Neutrophil (primary cell): ENCODE data around the gene C2CD4B.

ENCODE experiments used
- H3K27ac ChIP-seq: fragments of 200-600 bp; sonication (generic); 2 replicates; pipeline ENCODE4 v1.5.1; 2016; ENCODE audit warnings: mild to moderate bottlenecking, moderate library complexity
- H3K27me3 ChIP-seq: fragments of 200-600 bp; sonication (generic); 2 replicates; pipeline ENCODE4 v1.6.0; 2016; ENCODE audit warnings: mild to moderate bottlenecking
- H3K36me3 ChIP-seq: fragments of 200-600 bp; sonication (generic); 2 replicates; pipeline ENCODE4 v1.5.1; 2017
- H3K4me1 ChIP-seq, 2 experiments: fragments of 200-600 bp in 1 of 2; sonication (generic) in 1 of 2; 1 replicate in 1 of 2; 2 replicates in 1 of 2; pipeline versions ENCODE4 v1.5.1 to v1.6.1; 2013 to 2016; ENCODE audit warnings: low read depth in 1 of 2, low read length in 1 of 2, mild to moderate bottlenecking in 1 of 2, moderate library complexity in 1 of 2; ENCODE audit not compliant: control insufficient read depth in 1 of 2, insufficient read depth in 1 of 2
- H3K4me3 ChIP-seq, 2 experiments: fragments of 200-600 bp in 1 of 2; sonication (generic) in 1 of 2; 1 replicate in 1 of 2; 2 replicates in 1 of 2; pipeline ENCODE4 v1.5.1; 2013 to 2016; ENCODE audit warnings: low read depth in 1 of 2, low read length in 1 of 2, mild to moderate bottlenecking in 1 of 2, moderate library complexity in 1 of 2
- H3K9me3 ChIP-seq: fragments of 200-600 bp; sonication (generic); 2 replicates; pipeline ENCODE4 v1.5.1; 2016
- TF ChIP-seq, protein P1 (sequence below): fragments of 200-600 bp; sonication (generic); IDR thresholded peaks from 2 replicates; pipeline ENCODE4 v1.5.1; 2016; ENCODE audit warnings: antibody characterized with exemption

The C2CD4B gene

DNA sequence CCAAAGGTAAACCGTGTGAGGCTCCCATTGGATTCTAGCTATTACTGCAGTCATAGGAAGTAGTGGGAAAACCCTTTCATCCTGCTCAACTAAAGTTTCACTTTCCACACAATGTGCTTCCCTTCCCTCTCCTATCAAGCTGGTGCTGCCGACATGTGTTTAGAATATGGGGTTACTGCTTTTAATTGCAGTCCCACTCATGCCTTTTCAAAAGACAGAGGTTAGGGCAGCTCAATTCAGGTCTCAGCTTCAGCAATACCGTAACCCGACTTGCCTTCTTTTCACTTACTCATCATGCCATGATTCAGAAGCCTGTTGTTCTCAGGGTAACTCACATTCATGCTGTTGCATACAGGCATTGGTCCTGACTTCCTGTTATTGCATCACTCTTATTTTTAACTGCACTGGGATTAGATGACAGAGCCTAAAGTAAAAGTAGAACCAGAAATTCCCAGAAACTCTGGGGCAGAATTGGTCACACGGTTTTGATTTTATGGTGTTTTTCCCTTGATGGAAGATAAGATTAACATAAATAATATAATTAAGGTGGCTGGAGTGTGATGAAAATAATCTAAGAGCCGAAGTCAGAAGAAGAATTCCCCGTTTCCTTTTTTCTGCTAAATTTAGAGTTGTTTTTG, 45.7 kb downstream of the C2CD4B start:
- Histone ChIP-seq H3K4me3 (no peak overlapping the region), H3K9me3 (no peaks in the 10 kb centered on the region), H3K27me3 (peaks cover 4% of the 10 kb centered on the region), H3K4me1 (peaks cover 11 to 14% of the 10 kb centered on the region in 2 experiments), H3K27ac (no peak overlapping the region), H3K36me3 (no peaks in the 10 kb centered on the region)
- TF ChIP-seq, protein P1, sequence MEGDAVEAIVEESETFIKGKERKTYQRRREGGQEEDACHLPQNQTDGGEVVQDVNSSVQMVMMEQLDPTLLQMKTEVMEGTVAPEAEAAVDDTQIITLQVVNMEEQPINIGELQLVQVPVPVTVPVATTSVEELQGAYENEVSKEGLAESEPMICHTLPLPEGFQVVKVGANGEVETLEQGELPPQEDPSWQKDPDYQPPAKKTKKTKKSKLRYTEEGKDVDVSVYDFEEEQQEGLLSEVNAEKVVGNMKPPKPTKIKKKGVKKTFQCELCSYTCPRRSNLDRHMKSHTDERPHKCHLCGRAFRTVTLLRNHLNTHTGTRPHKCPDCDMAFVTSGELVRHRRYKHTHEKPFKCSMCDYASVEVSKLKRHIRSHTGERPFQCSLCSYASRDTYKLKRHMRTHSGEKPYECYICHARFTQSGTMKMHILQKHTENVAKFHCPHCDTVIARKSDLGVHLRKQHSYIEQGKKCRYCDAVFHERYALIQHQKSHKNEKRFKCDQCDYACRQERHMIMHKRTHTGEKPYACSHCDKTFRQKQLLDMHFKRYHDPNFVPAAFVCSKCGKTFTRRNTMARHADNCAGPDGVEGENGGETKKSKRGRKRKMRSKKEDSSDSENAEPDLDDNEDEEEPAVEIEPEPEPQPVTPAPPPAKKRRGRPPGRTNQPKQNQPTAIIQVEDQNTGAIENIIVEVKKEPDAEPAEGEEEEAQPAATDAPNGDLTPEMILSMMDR, result no peak

DNA sequence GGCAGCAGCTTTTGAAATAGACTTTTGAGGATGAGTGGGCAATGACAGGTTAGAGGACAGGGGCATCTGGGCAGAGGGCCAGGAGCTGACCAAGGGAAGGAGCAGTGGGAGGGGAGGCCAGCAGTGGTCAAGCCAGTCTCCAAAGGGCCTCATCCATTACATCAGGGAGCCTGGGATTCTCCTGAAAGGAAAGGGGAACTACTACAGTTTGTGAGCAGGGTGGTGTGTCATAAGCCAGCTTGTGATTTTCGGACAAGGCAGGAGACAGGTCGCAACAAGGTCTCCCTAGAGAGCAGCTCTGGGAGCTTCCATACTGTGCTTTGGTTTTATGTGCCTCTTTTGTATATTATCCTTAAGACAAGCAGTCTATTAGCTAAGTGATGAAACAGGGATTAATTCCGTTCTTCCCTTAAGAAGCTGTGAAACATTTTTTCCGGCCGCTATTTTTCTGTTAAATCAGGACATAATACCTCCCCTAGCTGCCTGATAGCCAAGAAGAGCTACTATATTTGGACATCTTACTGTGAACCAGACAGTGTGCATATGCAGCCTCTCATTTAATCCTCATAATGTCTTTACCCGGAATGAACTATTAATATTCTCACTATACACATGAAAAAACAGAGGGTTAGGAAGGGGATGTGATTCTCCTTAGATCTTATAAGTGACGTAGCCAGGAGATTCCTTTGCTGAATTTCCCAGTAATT, 46.4 kb downstream of the C2CD4B start:
- TF ChIP-seq, protein P1, result no peak
- no peak overlapping the region for H3K27ac ChIP-seq
- H3K9me3 ChIP-seq, result no peaks in the 10 kb centered on the region
- peaks cover 4% of the 10 kb centered on the region for H3K27me3 ChIP-seq
- H3K4me1 ChIP-seq, result peaks cover 5 to 7% of the 10 kb centered on the region in 2 experiments
- H3K36me3 ChIP-seq, result no peaks in the 10 kb centered on the region
- H3K4me3 ChIP-seq, result no peak overlapping the region

DNA sequence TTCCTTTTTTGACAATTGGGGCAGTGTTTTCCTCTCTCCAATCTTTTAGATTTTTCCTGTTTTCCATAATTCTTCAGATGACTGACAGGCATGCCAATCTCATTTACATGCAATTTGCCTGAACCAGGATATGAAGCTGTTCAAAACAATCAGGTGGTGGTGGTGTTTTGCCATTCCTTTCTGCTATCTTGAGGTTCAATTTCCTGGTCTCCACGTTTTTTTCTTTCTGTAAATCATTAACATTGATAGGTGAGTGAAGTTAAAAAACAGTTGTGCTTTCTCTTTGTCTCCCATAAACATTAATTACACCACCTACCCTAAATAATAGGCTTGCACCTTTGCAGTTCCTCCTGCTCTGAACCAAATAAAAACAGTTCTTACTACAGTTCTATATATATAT, 49.2 kb downstream of the C2CD4B start:
- Histone ChIP-seq H3K4me1 (peaks cover 5 to 6% of the 10 kb centered on the region in 2 experiments), H3K36me3 (no peaks in the 10 kb centered on the region), H3K27ac (no peak overlapping the region), H3K27me3 (peaks cover 4% of the 10 kb centered on the region), H3K9me3 (no peaks in the 10 kb centered on the region), H3K4me3 (no peak overlapping the region)
- TF ChIP-seq, protein P1, result no peak
